GM23338 (cell line): ENCODE results near the gene WARS2. TPM values are rescaled to one million over a fixed set of nuclear protein-coding genes. Genes with fewer than 3 reads are reported as not detected.
"Not testable (repeated sequence)": the region's sequence is repeated elsewhere in the genome, so short reads cannot be mapped to it uniquely, and the experiment has no call there.

Source experiments
- ATAC-seq: fragments of 200-7000 bp; cut with Tn5 transposase; 3 replicates; pipeline ENCODE4 v1.9.1; 2020
- DNase-seq: peaks from one replicate; pipeline ENCODE4 v3.0.0-alpha.2; 2015; ENCODE audit warnings: low spot score
- H2AFZ ChIP-seq: fragments of 200-600 bp; sonication (generic); 2 replicates; pipeline ENCODE4 v1.8.0; 2016; ENCODE audit warnings: antibody characterized with exemption, mild to moderate bottlenecking, moderate library complexity
- H3F3A ChIP-seq: fragments of 200-600 bp; sonication (generic); replicated peaks from 2 replicates; pipeline ENCODE4 v1.8.0; 2017; ENCODE audit warnings: antibody characterized with exemption, mixed run types, low read depth
- H3K27ac ChIP-seq: fragments of 200-600 bp; sonication (generic); 2 replicates; pipeline ENCODE4 v1.6.1; 2016; ENCODE audit warnings: low read depth
- H3K27me3 ChIP-seq: fragments of 200-600 bp; sonication (generic); 2 replicates; pipeline ENCODE4 v1.8.0; 2016; ENCODE audit warnings: mild to moderate bottlenecking, mixed run types, moderate library complexity; ENCODE audit not compliant: insufficient read depth
- H3K36me3 ChIP-seq: fragments of 200-600 bp; sonication (generic); 2 replicates; pipeline ENCODE4 v1.8.0; 2016; ENCODE audit warnings: mild to moderate bottlenecking; ENCODE audit not compliant: insufficient read depth
- H3K4me1 ChIP-seq: fragments of 200-600 bp; sonication (generic); 2 replicates; pipeline ENCODE4 v1.8.0; 2016; ENCODE audit warnings: mild to moderate bottlenecking, moderate library complexity; ENCODE audit not compliant: insufficient read depth
- H3K4me2 ChIP-seq: fragments of 200-600 bp; sonication (generic); 2 replicates; pipeline ENCODE4 v1.7.1; 2017; ENCODE audit warnings: mixed run types
- H3K4me3 ChIP-seq: fragments of 200-600 bp; sonication (generic); 2 replicates; pipeline ENCODE4 v1.6.1; 2016; ENCODE audit warnings: mixed run types
- H3K79me2 ChIP-seq: fragments of 200-600 bp; sonication (generic); replicated peaks from 2 replicates; pipeline ENCODE4 v1.8.0; 2017; ENCODE audit warnings: mild to moderate bottlenecking; ENCODE audit not compliant: insufficient read depth
- H3K9me2 ChIP-seq: fragments of 200-600 bp; sonication (generic); 2 replicates; pipeline ENCODE4 v1.8.0; 2017; ENCODE audit not compliant: insufficient read depth
- H4K20me1 ChIP-seq: fragments of 200-600 bp; sonication (generic); replicated peaks from 2 replicates; pipeline ENCODE4 v1.8.0; 2017; ENCODE audit warnings: mild to moderate bottlenecking; ENCODE audit not compliant: insufficient read depth
- H3K27ac Mint-ChIP-seq: 2 replicates; pipeline ENCODE4 v1.8.0; 2020; ENCODE audit warnings: inconsistent platforms, mild to moderate bottlenecking, moderate library complexity, mixed read lengths
- H3K27me3 Mint-ChIP-seq: 3 replicates; pipeline ENCODE4 v1.8.0; 2022; ENCODE audit warnings: low read depth, mild to moderate bottlenecking, moderate library complexity, mixed read lengths, inconsistent platforms; ENCODE audit not compliant: insufficient read depth, poor library complexity
- H3K36me3 Mint-ChIP-seq: 3 replicates; pipeline ENCODE4 v1.8.0; 2021; ENCODE audit warnings: low read depth, mild to moderate bottlenecking, inconsistent platforms, moderate library complexity, mixed read lengths
- H3K4me1 Mint-ChIP-seq: 3 replicates; pipeline ENCODE4 v1.8.0; 2020; ENCODE audit warnings: mild to moderate bottlenecking, inconsistent platforms, mixed read lengths
- H3K4me3 Mint-ChIP-seq: 3 replicates; pipeline ENCODE4 v1.8.0; 2021; ENCODE audit warnings: moderate library complexity, mild to moderate bottlenecking, inconsistent platforms, mixed read lengths
- H3K9me3 Mint-ChIP-seq: 3 replicates; pipeline ENCODE4 v1.8.0; 2020; ENCODE audit warnings: moderate library complexity, mild to moderate bottlenecking, inconsistent platforms, mixed read lengths
- ZNF462 ChIP-seq: fragments of 250-450 bp; sonication (Bioruptor Pico); IDR thresholded peaks from 2 replicates; pipeline ENCODE4 v1.5.0; 2020; ENCODE audit warnings: mild to moderate bottlenecking, moderate library complexity
- polyA plus RNA-seq: library from polyadenylated mRNA; unstranded; fragments of >200 nt; fragmentation: Nextera tagmentation; extraction: Ambion mirVana; gene quantifications from 2 replicates; pipeline ENCODE4 v1.2.1, GENCODE V29; 2016
- total RNA-seq: library from RNA; depleted of rRNA; stranded (reverse); fragments of >200 nt; shearing (Covaris generic); gene quantifications from 2 replicates; pipeline ENCODE4 v1.2.3, GENCODE V29; 2014

WARS2 gene
- total and polyA plus RNA-seq, 2 experiments from 2014 or later, result 6.4 to 12.6 TPM

- H3F3A ChIP-seq, H3K79me2 ChIP-seq, H3K4me3 ChIP-seq, ATAC-seq, H2AFZ ChIP-seq, H3K36me3 ChIP-seq, H3K4me1 ChIP-seq, H3K27ac Mint-ChIP-seq, H3K27me3 ChIP-seq, H4K20me1 ChIP-seq, H3K9me2 ChIP-seq, H3K27ac ChIP-seq, H3K4me3 Mint-ChIP-seq: not testable (repeated sequence)
- peaks cover 38% of the 10 kb centered on the region for H3K36me3 Mint-ChIP-seq
- TF ChIP-seq ZNF462, result peak; percentile 68; the same call in 1 of the 2 replicates
- peaks cover 23% of the 10 kb centered on the region for H3K9me3 Mint-ChIP-seq
- peak; percentile 25 for DNase-seq
- peak overlapping the region; percentile 41; the same call in 1 of the 2 replicates for H3K4me2 ChIP-seq
- H3K27me3 Mint-ChIP-seq, result peaks cover 25% of the 10 kb centered on the region
- peaks cover 20% of the 10 kb centered on the region for H3K4me1 Mint-ChIP-seq
Observed at GRCh38 chr1:119172927-119173326, 32.5 kb upstream of the WARS2 start.

DNA sequence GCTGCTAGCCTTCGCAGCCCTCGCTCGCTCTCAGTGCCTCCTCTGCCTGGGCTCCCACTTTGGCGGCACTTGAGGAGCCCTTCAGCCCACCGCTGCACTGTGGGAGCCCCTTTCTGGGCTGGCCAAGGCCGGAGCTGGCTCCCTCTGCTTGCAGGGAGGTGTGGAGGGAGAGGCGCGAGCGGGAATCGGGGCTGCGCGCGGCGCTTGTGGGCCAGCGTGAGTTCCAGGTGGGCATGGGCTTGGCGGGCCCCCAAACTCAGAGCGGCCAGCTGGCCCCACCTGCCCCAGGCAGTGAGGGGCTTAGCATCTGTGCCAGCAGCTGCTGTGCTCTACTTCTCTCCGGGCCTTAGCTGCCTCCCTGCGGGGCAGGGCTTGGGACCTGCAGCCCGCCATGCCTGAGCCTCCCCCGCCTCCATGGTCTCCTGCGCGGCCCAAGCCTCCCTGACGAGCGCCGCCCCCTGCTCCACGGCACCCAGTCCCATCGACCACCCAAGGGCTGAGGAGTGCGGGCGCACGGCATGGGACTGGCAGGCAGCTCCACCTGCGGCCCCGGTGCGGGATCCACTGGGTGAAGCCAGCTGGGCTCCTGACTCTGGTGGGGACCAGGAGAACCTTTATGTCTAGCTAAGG lies 31.0 kb upstream of the WARS2 start:
- H3K4me1 Mint-ChIP-seq, result peaks cover 20% of the 10 kb centered on the region
- H4K20me1 ChIP-seq, H3F3A ChIP-seq, H3K4me3 ChIP-seq, H3K79me2 ChIP-seq, H3K27me3 ChIP-seq, H2AFZ ChIP-seq, H3K4me3 Mint-ChIP-seq, H3K4me1 ChIP-seq, H3K36me3 ChIP-seq, DNase-seq, H3K9me2 ChIP-seq, H3K4me2 ChIP-seq, H3K27ac ChIP-seq, ATAC-seq, H3K27ac Mint-ChIP-seq: not testable (repeated sequence)
- H3K27me3 Mint-ChIP-seq, result peaks cover 25% of the 10 kb centered on the region
- peaks cover 20% of the 10 kb centered on the region for H3K9me3 Mint-ChIP-seq
- peaks cover 39% of the 10 kb centered on the region for H3K36me3 Mint-ChIP-seq
